ENCODE results near the gene ADARB2.

The ADARB2 gene

GRCh38 chr10:1591742-1592141 lies 145.6 kb downstream of the ADARB2 start:
- no peak for DNase-seq (ENCODE audit: low read depth)

GRCh38 chr10:1591045-1591444 lies 146.3 kb downstream of the ADARB2 start:
- DNase-seq (ENCODE audit: low read depth), result no peak

DNA sequence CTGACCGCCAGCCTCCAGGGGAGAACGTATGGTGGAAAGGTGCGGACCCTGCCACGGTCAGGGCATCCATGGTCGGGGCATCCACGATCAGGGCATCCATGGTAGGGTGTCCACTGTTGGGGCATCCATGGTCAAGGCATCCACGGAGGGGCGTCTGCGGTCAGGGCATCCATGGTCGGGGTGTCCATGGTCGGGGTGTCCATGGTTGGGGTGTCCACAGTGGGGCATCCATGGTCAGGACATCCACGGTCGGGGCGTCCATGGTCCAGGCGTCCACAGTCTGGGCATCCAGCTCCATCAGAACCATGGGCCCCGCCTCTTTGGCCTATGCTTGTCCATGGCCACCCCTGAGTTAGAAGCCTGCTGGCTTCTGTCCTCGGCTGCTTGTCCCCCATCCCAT lies 148.1 kb downstream of the ADARB2 start:
- no peak for DNase-seq (ENCODE audit: low read depth)

- DNase-seq (ENCODE audit: low read depth), result no peak
These were observed 154.6 kb downstream of the ADARB2 start for GRCh38 chr10:1582739-1583138.

- no peak for DNase-seq (ENCODE audit: low read depth)
These were observed 156.1 kb downstream of the ADARB2 start for GRCh38 chr10:1581189-1581588.

DNA sequence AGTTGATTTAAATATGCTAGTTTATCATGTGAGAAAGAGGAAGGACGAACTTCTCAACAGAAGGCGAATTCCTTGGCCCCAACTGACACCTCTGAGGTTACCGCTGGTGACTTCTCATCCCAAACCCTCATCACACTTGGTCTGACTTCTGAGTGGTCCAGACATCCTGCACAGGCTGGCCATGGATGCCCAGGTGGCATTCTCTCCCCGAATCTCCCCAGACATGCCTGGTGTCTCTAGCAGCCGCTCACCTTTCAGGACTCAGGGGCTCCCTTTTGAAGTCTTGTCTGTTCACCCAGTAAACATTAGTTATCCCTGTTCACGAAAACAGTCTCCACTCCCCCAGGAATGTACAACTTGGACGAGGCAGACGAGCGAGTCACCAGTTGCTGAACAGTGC lies 157.7 kb downstream of the ADARB2 start:
- no peak for DNase-seq (ENCODE audit: low read depth)

- no peak for DNase-seq (ENCODE audit: low read depth)
These were observed 158.2 kb downstream of the ADARB2 start for GRCh38 chr10:1579141-1579491.

DNA sequence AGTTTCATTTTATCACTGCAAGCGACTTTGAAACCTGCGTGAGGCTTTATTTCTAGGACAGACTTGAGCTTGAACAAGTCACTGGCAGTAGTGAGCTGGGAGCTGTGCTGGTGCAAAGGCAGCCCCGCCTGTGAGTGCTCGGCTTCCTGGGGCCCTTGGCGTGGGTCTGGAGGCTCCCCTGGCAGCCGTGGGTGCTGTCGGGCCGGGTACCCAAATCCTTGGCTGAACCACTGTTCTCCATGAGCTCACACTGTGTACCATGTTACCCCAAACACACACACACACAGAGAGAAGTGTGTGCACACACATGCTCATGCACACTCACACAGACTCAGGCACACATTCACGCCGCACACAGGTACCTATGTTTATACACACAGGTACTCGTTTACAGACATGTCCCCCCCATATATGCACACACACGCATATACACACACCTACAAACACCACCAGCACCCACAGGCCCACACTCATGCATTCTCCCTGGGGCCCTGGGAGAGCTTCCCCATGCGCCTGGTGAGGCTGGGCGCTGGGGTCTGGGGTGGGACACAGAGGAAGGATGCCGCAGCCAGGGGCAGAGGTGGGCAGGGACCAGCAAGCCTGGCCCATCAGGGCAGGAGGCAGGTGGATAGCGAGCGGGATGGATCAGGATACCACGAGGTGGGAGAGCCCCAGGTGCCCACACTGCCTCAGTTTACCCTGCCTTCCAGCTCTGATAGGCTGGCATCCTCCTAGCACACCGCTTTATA lies 158.8 kb downstream of the ADARB2 start:
- DNase-seq (ENCODE audit: low read depth), result no peak

DNA sequence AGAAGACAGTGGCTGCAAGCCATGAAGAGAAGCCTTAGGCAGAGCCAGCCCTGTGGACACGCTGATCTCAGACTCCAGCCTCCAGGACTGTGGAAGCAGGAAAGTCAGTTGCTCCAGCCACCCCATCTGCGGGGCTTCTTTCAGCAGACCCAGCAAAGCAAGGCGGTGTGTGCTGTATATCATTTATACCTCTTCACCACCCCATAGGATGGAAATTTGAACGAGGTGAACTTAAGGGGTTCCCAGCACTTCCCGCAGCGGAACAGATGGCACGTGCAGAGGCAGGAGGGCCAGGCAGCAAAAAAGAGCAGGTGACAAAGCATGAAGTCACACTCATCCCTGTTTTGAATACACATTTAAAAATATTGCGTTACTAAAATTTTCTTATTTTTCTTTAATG lies 159.4 kb downstream of the ADARB2 start:
- DNase-seq (ENCODE audit: low read depth), result no peak

GRCh38 chr10:1577373-1577770 lies 160.0 kb downstream of the ADARB2 start:
- DNase-seq (ENCODE audit: low read depth), result no peak

DNA sequence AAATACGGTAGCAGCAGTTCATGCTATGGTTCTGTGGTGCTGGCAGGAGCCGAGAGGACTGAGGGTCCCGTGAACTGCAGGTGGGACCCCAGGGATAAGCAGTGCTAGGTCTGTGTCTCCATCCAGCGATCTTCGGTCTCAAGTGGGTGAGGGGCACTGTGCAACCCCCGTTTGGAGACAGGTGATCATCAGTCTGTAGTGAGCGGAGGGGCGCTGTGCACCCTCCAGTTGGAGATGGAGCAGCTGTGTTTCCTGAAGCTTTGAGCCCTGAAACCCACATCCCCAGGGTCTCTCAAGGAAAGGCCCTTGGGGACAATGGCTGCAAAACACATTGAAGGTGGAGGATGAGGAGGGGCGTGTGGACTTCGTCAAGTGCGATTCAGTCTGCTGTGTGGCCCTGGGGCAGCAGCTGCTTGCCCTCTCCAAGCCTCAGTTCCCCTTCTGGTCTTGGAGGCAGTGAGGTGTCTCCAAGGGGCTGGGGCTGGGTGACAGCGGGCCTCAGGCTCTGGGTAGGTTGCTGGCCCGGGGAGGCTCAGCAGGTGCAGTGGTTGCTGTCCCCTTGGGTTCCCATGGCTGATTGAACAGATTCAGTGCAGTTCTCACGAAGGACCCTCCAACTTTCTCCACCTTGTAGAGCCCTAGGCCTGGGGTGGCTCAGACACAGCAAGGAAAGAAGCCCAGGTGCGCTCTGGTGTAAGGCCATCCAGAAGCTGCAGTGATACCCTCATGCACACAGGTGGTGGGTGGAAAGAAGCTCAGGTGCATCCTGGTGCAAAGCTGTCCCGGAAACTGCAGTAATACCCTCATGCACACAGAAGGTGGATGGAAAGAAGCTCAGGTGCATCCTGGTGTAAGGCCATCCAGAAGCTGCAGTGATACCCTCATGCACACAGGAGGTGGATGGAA lies 160.6 kb downstream of the ADARB2 start:
- DNase-seq (ENCODE audit: low read depth), result no peak

DNA sequence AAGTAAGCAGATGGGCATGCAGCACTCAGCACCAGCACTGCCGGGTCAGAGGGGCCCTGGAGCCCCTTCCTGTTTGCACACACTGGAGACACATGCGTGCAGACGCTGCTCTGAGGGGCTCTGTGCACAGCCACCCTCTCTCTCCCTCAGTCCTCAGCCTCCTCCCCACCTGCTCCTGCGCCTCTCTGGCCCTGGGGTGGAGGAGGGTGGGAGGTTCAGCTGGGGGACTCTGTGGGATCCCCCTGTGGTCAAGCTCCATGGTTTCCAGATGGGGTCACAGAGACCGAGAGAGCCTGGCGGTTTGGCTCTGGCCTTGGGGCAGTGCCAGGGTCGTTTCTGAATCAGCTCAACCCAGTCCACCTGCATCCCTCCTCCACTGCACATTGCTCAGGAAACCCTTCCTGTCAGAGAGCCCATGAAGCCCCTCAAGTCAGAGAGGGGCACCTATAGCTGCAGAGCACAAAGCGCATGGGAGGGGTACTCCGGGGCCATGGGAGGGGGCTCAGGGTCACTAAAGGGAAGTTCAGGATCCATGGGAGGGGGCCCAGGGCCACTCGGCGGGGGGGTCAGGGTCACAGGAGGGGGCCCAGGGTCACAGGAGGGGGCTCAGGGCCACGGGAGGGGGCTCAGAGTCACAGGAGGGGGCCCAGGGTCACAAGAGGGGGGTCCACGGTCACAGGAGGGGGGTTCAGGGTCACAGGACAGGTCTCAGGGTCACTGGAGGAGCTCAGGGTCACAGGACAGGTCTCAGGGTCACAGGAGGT lies 161.7 kb downstream of the ADARB2 start:
- DNase-seq (ENCODE audit: low read depth), result no peak

DNA sequence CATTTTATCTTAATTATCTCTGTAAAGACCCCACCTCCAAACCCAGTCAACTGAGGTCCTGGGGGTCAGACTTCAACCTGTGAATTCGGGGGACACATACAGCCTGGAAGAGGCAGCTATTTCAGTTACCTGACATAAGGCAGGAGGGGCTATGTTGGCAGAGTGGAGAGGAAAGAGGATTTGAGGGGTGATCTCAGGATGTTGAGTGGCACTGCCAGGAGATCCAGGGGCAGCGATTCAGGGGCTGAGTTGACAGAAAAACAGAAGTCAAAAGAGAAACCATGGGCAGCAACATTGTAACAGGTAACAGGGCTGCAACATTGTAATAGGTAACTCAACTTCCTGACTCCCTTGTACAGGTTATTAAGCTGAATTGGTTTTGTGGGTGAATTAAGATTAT lies 162.6 kb downstream of the ADARB2 start:
- no peak for DNase-seq (ENCODE audit: low read depth)

DNA sequence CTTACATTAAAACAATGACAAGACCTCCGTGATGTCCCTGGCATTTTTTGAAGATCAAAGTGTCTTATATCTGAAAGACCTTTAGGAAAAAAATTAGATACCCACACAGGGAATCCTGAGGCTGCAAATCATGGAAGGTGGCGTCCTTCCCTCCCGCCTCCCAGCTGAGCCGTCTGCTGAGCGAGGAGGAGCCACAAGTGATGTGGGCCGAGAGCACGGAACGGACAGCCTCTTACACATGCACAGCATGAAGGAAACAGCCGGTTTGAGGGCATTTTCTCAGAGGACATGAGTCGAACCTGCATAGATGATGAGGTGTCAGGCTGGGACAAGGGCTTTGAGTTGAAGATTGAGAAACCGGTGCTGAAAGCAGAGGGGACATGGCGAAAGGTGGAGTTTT lies 163.3 kb downstream of the ADARB2 start:
- no peak for DNase-seq (ENCODE audit: low read depth)

GRCh38 chr10:1573334-1573969 lies 163.9 kb downstream of the ADARB2 start:
- no peak for DNase-seq (ENCODE audit: low read depth)

GRCh38 chr10:1572519-1573333 lies 164.6 kb downstream of the ADARB2 start:
- DNase-seq (ENCODE audit: low read depth), result no peak

DNA sequence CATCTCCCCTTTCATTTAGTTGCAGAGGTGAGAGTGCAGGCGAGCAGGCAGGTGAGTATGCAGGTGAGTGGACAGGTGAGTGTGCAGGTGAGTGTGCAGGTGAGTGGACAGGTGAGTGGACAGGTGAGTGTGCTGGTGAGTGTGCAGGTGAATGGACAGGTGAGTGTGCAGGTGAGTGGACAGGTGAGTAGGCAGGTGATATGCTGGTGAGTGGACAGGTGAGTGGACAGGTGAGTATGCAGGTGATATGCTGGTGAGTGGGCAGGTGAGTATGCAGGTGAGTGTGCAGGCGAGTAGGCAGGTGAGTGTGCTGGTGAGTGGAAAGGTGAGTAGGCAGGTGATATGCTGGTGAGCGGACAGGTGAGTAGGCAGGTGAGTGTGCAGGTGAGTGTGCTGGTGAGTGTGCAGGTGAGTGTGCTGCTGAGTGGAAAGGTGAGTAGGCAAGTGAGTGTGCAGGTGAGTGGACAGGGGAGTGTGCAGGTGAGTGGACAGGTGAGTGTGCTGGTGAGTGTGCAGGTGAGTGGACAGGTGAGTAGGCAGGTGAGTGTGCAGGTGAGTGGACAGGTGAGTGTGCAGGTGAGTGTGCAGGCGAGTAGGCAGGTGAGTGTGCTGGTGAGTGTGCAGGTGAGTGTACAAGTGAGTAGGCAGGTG lies 165.6 kb downstream of the ADARB2 start:
- DNase-seq (ENCODE audit: low read depth), result no peak

GRCh38 chr10:1570416-1571051 lies 166.8 kb downstream of the ADARB2 start:
- DNase-seq (ENCODE audit: low read depth), result no peak

GRCh38 chr10:1569208-1569607 lies 168.1 kb downstream of the ADARB2 start:
- no peak for DNase-seq (ENCODE audit: low read depth)

DNA sequence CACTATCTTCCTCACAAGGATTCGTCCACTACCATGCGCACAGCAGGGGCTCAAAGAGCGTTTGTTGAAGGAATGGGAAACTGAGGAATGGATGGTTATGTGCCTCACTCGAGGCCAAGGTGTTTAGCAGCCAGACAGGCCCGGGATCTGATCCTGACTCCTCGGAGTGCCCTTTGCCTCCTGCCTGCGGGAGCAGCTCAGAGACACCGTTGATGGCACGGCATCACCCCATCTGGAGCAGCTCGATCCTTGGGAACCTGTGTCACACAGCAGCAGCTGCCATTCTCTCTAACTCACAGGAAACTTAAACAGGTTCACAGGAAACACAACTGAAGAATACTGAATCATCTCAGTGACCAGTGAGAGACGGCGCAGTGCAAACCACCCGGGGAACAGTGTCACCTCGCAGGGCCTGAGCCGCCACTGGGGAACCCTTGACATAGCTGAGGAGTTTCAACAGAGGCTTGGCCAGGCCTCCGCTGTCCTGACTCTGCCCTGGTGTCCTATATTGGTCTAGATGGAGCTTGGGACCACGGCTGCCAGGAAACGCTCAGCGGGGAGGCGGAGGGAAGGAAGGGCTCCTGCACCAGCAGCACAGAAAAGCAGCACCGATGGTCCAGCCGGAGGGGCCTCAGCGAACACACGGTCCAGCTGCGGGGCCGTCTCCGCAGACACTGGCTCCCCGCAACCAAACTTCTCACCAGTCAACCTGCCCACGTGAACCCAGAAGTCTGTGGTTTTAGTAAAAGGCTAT lies 169.4 kb downstream of the ADARB2 start:
- DNase-seq (ENCODE audit: low read depth), result no peak
